Esophagus (tissue), 2 donors: ENCODE measurements around the gene SPRED3. TPM values are rescaled to one million over a fixed set of nuclear protein-coding genes. Genes with fewer than 3 reads are reported as not detected.
"Not testable (repeated sequence)": the region's sequence is repeated elsewhere in the genome, so short reads cannot be mapped to it uniquely, and the experiment has no call there.

Experiments used
- H3K27ac ChIP-seq, 2 donors: one replicate each; pipeline ENCODE4 v1.5.1; 2013; ENCODE audit warnings: low read depth in 2 of 2, mild to moderate bottlenecking in 2 of 2, inconsistent platforms in 1 of 2, low read length in 1 of 2, moderate library complexity in 1 of 2
- H3K27me3 ChIP-seq, 2 donors: one replicate each; pipeline ENCODE4 v1.6.1; 2013; ENCODE audit warnings: low read length in 2 of 2, control low read depth in 1 of 2, mild to moderate bottlenecking in 1 of 2; ENCODE audit not compliant: insufficient read depth in 2 of 2, control insufficient read depth in 1 of 2
- H3K36me3 ChIP-seq, 2 donors: one replicate each; pipeline ENCODE4 v1.6.1; 2013; ENCODE audit warnings: low read length in 1 of 2; ENCODE audit not compliant: control insufficient read depth in 2 of 2, insufficient read depth in 2 of 2
- H3K4me1 ChIP-seq, 2 donors: one replicate each; pipeline ENCODE4 v1.6.1; 2013; ENCODE audit warnings: low read length in 1 of 2; ENCODE audit not compliant: control insufficient read depth in 2 of 2, insufficient read depth in 2 of 2
- H3K4me3 ChIP-seq, 2 donors: one replicate each; pipeline ENCODE4 v1.5.1; 2013; ENCODE audit warnings: low read length in 2 of 2, mild to moderate bottlenecking in 2 of 2, low read depth in 1 of 2, moderate library complexity in 1 of 2
- H3K9me3 ChIP-seq, 2 donors: one replicate each; pipeline ENCODE4 v1.6.1; 2013; ENCODE audit warnings: mild to moderate bottlenecking in 2 of 2, low read depth in 1 of 2, low read length in 1 of 2, moderate library complexity in 1 of 2; ENCODE audit not compliant: control insufficient read depth in 2 of 2, insufficient read depth in 1 of 2
- WGBS, 2 donors: extraction: QIAGEN DNeasy Blood & Tissue Kit; methylation state at CpG; one replicate each; pipeline ENCODE4 v1.1.7; 2013; 5-methylcytosine and 5-hydroxymethylcytosine counted together
- polyA plus RNA-seq, 2 donors: library from polyadenylated mRNA; stranded (reverse); fragments of 200-250 nt; gene quantifications; one replicate each; pipeline ENCODE4 v1.2.3, GENCODE V29; 2013
- donor health status: healthy with polysubstance abuse.
- donor health status: Bipolar disorder and iron deficiency.

Gene SPRED3
- polyA plus RNA-seq, 2 donors = 0.24 to 0.37 TPM

DNA sequence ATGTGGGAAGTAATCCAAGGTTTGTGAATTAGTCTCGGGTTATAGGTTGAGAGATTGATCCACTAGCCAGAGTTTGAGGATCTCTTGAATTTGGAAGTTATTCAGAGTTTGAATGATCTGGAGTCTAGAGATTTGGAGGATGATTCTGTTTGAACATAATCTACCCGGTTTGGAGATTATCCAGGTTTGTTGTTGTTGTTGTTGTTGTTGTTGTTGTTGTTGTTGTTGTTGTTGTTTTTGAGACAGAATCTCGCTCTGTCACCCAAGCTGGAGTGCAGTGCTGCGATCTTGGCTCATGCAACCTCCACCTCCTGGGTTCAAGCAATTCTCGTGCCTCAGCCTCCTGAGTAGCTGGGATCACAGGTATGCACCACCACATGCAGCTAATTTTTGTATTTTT is 23.4 kb downstream of the SPRED3 start:
- not testable (repeated sequence) for H3K27ac ChIP-seq, H3K9me3 ChIP-seq, H3K4me1 ChIP-seq, H3K36me3 ChIP-seq, H3K4me3 ChIP-seq, H3K27me3 ChIP-seq
- 85% methylated on average over 5 of the region's 5 CpGs for WGBS, 2 donors

DNA sequence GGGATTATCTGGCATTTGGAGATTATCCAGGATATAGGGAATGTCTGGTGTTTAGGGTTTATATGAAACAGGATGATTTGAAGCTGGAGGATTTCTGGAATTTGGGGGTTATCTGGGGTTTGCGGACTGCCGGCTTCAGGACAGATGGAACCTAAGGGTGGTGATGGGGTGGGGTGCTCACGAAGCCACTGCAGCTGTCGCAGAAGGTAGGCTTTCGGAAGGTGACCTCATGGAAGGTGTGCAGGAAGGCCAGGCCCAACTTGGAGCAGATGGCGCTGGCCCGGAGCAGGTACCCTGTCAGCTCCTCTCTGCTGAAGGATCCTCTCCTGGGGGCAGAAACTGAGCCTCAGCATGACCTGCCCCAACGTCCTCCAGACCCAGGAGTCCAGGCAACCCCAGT is 24.0 kb downstream of the SPRED3 start:
- Histone ChIP-seq H3K4me3 (no peak overlapping the region), H3K36me3 (no peaks in the 10 kb centered on the region), H3K9me3 (no peaks in the 10 kb centered on the region), H3K27me3 (no peaks in the 10 kb centered on the region), H3K27ac (no peak overlapping the region), H3K4me1 (no peaks in the 10 kb centered on the region)
- WGBS, 2 donors = 89 to 91% methylated on average over 8 of the region's 8 CpGs

DNA sequence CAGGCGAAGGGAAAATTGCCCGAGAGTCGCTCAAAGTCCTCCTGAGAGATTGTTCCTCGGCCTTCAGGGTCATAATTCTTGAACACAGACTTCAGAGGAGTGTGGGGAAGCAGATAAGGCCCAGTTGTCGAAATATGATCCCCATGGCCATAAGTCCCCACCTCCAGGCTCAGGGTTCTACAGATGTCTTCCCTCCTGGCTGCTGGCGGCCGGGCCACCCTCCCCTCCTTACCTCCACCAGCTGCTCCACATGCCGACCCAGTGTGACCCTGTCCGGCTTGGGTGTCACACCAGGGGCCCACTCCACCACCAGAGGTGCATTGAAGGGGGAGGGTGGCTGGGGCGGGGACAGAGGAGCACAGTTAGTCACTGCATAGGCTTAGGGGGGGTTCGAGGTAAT is 24.5 kb downstream of the SPRED3 start:
- Histone ChIP-seq H3K4me3 (no peak overlapping the region), H3K9me3 (no peaks in the 10 kb centered on the region), H3K27ac (no peak overlapping the region), H3K27me3 (no peaks in the 10 kb centered on the region), H3K36me3 (no peaks in the 10 kb centered on the region), H3K4me1 (peaks cover 0 to under 1% of the 10 kb centered on the region in 2 donors)
- WGBS, 2 donors = 69 to 76% methylated on average over 11 of the region's 11 CpGs

- Histone ChIP-seq H3K27ac (no peak overlapping the region), H3K4me3 (no peak overlapping the region), H3K36me3 (no peaks in the 10 kb centered on the region), H3K27me3 (no peaks in the 10 kb centered on the region), H3K9me3 (no peaks in the 10 kb centered on the region), H3K4me1 (peaks cover 0 to 5% of the 10 kb centered on the region in 2 donors)
- 89 to 90% methylated on average over 6 of the region's 6 CpGs for WGBS, 2 donors
Measured at GRCh38 chr19:38413416-38413815, 24.9 kb downstream of the SPRED3 start.

DNA sequence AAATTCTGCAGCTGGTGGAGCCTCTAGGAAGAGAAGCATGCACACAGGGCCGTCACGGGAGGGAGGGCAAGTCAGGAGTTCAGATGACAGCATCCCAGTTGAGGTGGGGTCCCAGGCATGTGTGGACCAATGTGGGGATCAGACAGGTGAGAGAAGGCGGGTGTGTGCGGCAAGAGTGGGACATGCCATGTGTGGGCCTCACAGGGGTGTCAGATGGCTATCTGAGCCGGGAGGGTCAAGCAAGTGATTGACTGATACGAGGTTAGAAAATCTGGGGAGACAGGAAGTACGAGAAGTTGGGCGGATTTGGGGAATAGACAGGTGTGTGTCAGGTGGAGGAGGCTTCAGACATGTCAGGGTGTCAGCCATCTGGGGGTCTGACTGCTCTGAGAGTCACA is 28.6 kb downstream of the SPRED3 start:
- H3K4me3 ChIP-seq = no peak overlapping the region
- 68 to 72% methylated on average over 8 of the region's 8 CpGs for WGBS, 2 donors
- no peaks in the 10 kb centered on the region for H3K9me3 ChIP-seq
- H3K27ac ChIP-seq = no peak overlapping the region
- peaks cover 0 to 3% of the 10 kb centered on the region in 2 donors for H3K27me3 ChIP-seq
- no peaks in the 10 kb centered on the region for H3K36me3 ChIP-seq
- peaks cover 0 to 7% of the 10 kb centered on the region in 2 donors for H3K4me1 ChIP-seq

DNA sequence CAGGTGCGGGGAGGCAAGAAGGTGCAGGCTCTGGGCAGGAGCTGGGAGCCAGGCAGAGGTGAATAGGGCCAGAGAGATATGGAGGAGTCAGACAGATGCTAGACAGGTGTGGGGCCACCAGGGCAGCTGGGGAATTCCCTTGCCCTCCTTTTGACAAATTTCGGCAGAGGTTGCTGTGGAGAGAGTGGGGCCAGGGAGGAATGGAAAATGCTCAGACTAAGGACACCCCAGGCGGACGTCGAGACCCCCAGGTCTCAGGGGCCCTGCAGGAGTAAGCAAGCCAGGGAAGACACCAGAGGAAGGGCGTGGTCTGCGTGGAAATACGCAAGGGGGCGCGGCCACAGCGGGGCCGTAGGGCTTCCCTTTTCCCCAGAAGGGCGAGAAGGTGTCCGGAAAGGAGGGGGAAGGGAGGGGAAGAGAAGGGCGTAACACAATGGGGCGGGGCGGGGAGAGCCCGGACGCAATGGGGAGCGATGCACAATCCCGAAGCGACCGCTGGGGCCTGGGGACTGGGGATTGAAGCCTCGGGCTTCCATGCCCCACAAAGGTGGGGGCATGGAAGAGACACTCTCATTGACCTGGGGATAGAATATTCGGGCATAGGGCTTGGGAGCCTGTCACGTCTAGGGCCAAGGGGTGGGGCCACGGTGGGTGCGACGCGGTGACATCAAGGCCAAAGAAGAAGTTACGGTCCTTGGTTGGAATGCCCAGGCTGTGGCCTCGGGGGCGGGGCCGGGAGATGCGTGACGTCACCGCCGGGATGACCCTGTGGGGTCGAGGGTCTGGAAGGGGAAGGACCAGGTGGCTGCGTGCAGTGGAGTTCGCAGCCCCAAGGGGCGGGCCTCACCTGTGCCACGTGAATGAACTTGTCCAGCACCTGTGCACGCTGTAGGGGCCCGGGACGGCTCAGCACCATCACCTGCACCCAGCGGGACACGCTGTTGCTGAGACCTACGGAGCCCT is 29.3 kb downstream of the SPRED3 start:
- WGBS, 2 donors = 6 to 7% methylated on average over 45 to 49 of the region's 49 CpGs
- Histone ChIP-seq H3K27me3 (peaks cover 0 to 3% of the 10 kb centered on the region in 2 donors), H3K4me1 (peaks cover 0 to 7% of the 10 kb centered on the region in 2 donors), H3K27ac (no peak overlapping the region), H3K9me3 (no peaks in the 10 kb centered on the region), H3K36me3 (no peaks in the 10 kb centered on the region), H3K4me3 (peak overlapping the region in 1 of 2 donors; percentile 20)

- WGBS, 2 donors = 82 to 85% methylated on average over 9 of the region's 9 CpGs
- H3K9me3 ChIP-seq = no peaks in the 10 kb centered on the region
Measured at GRCh38 chr19:38420935-38421334, 32.4 kb downstream of the SPRED3 start.

DNA sequence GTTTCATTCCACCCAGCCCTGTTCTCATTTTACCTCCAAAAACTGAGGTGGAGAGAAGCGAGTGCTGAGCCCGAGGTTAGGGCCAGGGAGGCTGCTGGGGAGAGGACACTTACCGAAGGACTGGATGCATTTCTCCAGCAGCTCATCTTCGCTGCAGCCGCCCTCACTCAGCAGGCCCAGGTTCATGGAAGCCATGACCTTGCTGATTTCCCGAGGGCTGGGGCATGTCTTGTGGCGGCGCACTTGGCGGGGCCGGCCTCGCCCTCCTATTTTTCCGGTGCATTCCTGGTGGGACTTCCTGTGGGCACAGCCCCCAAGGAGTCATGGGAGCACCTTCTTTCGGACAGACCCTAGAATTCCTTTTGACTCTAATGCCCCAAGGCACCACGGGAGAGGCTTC is 33.4 kb downstream of the SPRED3 start:
- Histone ChIP-seq H3K9me3 (no peaks in the 10 kb centered on the region), H3K36me3 (no peaks in the 10 kb centered on the region), H3K4me3 (no peak overlapping the region), H3K27me3 (peaks cover 0 to 3% of the 10 kb centered on the region in 2 donors), H3K27ac (no peak overlapping the region), H3K4me1 (peaks cover 0 to 7% of the 10 kb centered on the region in 2 donors)
- WGBS, 2 donors = 77 to 79% methylated on average over 14 of the region's 14 CpGs

More at GRCh38 chr19:38420935-38421334, 32.4 kb downstream of the SPRED3 start:
- Histone ChIP-seq H3K27ac (no peak overlapping the region), H3K36me3 (no peaks in the 10 kb centered on the region), H3K4me3 (no peak overlapping the region), H3K27me3 (peaks cover 0 to 3% of the 10 kb centered on the region in 2 donors), H3K4me1 (peaks cover 0 to 7% of the 10 kb centered on the region in 2 donors)

- WGBS, 2 donors = 76 to 84% methylated on average over 7 of the region's 7 CpGs
- H3K27me3 ChIP-seq = peaks cover 0 to 3% of the 10 kb centered on the region in 2 donors
Measured at GRCh38 chr19:38422438-38422837, 33.9 kb downstream of the SPRED3 start.

DNA sequence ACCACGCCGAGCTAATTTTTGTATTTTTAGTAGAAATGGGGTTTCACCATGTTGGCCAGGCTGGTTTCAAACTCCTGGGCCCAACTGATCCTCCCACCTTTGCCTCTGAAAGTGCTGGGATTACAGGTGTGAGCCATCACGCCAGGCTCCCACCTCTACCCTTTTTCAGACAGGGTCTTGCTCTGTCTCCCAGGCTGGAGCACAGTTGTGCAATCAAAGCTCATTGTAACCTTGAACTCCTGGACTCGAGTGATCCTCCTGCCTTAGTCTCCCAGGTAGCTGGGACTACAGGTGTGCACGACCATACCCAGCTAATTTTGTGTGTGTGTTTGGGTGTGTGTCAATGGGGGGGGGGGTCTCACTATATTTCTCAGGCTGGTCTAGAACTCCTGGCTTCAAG is 35.8 kb downstream of the SPRED3 start:
- Histone ChIP-seq H3K36me3 (no peaks in the 10 kb centered on the region), H3K4me3 (no peak overlapping the region), H3K4me1 (no peaks in the 10 kb centered on the region), H3K27ac (no peak overlapping the region), H3K27me3 (peaks cover 0 to 3% of the 10 kb centered on the region in 2 donors), H3K9me3 (no peaks in the 10 kb centered on the region)
- WGBS, 2 donors = 80 to 87% methylated on average over 4 to 5 of the region's 5 CpGs

More at GRCh38 chr19:38422438-38422837, 33.9 kb downstream of the SPRED3 start:
- no peak overlapping the region for H3K27ac ChIP-seq
- no peaks in the 10 kb centered on the region for H3K9me3 ChIP-seq
- H3K36me3 ChIP-seq = no peaks in the 10 kb centered on the region
- no peak overlapping the region for H3K4me3 ChIP-seq
- peaks cover 0 to 7% of the 10 kb centered on the region in 2 donors for H3K4me1 ChIP-seq
